Measurements from ENCODE around the gene TCEA3. TPM values are rescaled to one million over a fixed set of nuclear protein-coding genes. Genes with fewer than 3 reads are reported as not detected.
"Not testable (repeated sequence)": the region's sequence is repeated elsewhere in the genome, so short reads cannot be mapped to it uniquely, and the experiment has no call there.

TCEA3 gene
- total RNA-seq, 4 donors from 2014 or later = 34.1 to 93.1 (median 43.2) TPM

- H3K27ac ChIP-seq = no peak overlapping the region
- H3K36me3 ChIP-seq = peaks cover 21% of the 10 kb centered on the region
- peaks cover 26% of the 10 kb centered on the region for H3K4me1 ChIP-seq
- 70% methylated on average over 11 of the region's 11 CpGs for WGBS
- H3K4me3 ChIP-seq = no peak overlapping the region
- H3K27me3 ChIP-seq = no peaks in the 10 kb centered on the region
- no peak for DNase-seq (ENCODE audit: low spot score in 2 of 2)
- no peaks in the 10 kb centered on the region for H3K9me3 ChIP-seq
- no peak for TF ChIP-seq CTCF (IDR thresholded peaks at IDR 0.05)
- no peak for TF ChIP-seq EP300 (IDR thresholded peaks at IDR 0.05)
- no peak for TF ChIP-seq POLR2A (IDR thresholded peaks at IDR 0.05)
- TF ChIP-seq POLR2AphosphoS5 (IDR thresholded peaks at IDR 0.05) = no peak
Observed at GRCh38 chr1:23384312-23385058, 40.1 kb downstream of the TCEA3 start.

DNA sequence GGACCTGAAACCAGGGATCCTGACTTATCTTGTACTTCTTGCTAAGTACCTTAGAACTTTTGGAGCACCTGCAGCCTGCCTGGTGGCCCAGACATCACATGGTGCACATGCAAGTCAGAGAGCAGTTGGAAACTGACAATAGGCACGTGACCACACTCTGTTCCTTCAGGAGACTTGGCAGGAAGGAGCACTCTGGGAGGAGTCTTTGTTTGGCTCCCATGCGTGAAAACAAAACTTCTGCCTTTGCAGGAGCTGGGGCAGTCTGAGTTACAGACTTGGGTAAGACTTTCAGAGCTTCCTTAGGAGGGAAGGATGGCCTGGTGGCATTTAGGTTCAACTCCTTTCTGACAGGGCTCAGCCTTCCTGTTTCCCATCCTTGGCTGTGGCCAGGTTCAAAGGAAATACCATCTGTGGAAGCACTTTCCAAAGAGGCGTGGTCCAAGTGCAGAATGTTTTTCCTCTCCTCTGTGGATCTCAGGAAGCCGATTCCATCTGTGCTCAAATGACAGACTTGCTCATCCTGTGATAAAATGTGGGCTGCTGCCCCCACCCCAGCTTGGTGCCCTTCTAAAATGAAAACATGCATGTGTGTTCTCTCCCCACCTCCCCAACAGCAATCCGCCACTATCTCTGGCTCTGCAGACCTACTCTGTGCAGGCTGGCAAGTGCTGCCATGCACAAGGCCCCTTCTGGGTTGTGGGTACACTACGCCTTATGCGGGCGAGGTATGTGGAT, 40.8 kb downstream of the TCEA3 start:
- WGBS = 35% methylated on average over 8 of the region's 8 CpGs
- Histone ChIP-seq H3K4me1 (peaks cover 26% of the 10 kb centered on the region), H3K27ac (peak overlapping the region; percentile 71), H3K9me3 (no peaks in the 10 kb centered on the region), H3K4me3 (no peak overlapping the region), H3K27me3 (no peaks in the 10 kb centered on the region), H3K36me3 (peaks cover 21% of the 10 kb centered on the region)
- TF ChIP-seq POLR2AphosphoS5 (IDR thresholded peaks at IDR 0.05) (no peak), POLR2A (IDR thresholded peaks at IDR 0.05) (no peak), CTCF (IDR thresholded peaks at IDR 0.05) (no peak), EP300 (IDR thresholded peaks at IDR 0.05) (no peak)
- DNase-seq (ENCODE audit: low spot score in 2 of 2) = no peak

GRCh38 chr1:23381233-23381885, 43.2 kb downstream of the TCEA3 start:
- Histone ChIP-seq H3K9me3 (no peaks in the 10 kb centered on the region), H3K36me3 (peaks cover 15% of the 10 kb centered on the region), H3K27me3 (no peaks in the 10 kb centered on the region), H3K27ac (no peak overlapping the region), H3K4me3 (no peak overlapping the region), H3K4me1 (peaks cover 46% of the 10 kb centered on the region)
- no peak for DNase-seq (ENCODE audit: low spot score in 2 of 2)
- no peak for TF ChIP-seq POLR2AphosphoS5 (IDR thresholded peaks at IDR 0.05)
- TF ChIP-seq EP300 (IDR thresholded peaks at IDR 0.05) = no peak
- TF ChIP-seq CTCF (IDR thresholded peaks at IDR 0.05) = no peak
- no peak for TF ChIP-seq POLR2A (IDR thresholded peaks at IDR 0.05)
- WGBS = 76% methylated on average over 5 of the region's 5 CpGs

GRCh38 chr1:23380719-23381118, 43.8 kb downstream of the TCEA3 start:
- H3K36me3 ChIP-seq = peaks cover 15% of the 10 kb centered on the region
- no peaks in the 10 kb centered on the region for H3K9me3 ChIP-seq
- no peak overlapping the region for H3K4me3 ChIP-seq
- H3K4me1 ChIP-seq = peaks cover 51% of the 10 kb centered on the region
- H3K27ac ChIP-seq = no peak overlapping the region
- H3K27me3 ChIP-seq = no peaks in the 10 kb centered on the region
- TF ChIP-seq CTCF (IDR thresholded peaks at IDR 0.05) = no peak
- no peak for TF ChIP-seq POLR2A (IDR thresholded peaks at IDR 0.05)
- no peak for TF ChIP-seq POLR2AphosphoS5 (IDR thresholded peaks at IDR 0.05)
- TF ChIP-seq EP300 (IDR thresholded peaks at IDR 0.05) = no peak
- no peak for DNase-seq (ENCODE audit: low spot score in 2 of 2)
- 47% methylated on average over 5 of the region's 5 CpGs for WGBS

DNA sequence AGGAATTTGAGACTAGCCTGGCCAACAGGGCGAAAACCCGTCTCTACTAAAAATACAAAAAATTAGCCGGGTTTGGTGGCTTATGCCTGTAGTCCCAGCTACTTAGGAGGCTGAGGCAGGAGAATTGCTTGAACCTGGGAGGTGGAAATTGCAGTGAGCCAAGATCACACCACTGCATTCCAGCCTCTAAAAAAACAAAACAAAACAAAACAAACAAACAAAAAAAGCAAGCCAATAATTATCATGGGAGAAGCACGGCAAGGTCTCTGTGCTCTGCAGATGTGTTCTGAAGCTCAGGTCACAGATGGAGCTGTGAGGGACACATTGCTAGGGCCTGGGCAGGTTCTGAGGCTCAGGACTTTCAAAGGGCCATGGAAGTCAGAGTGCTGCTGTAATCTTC, 44.3 kb downstream of the TCEA3 start:
- not testable (repeated sequence) for DNase-seq (ENCODE audit: low spot score in 2 of 2); H3K27ac ChIP-seq; H3K27me3 ChIP-seq; H3K4me3 ChIP-seq; H3K9me3 ChIP-seq
- WGBS = 65% methylated on average over 4 of the region's 4 CpGs
- peaks cover 15% of the 10 kb centered on the region for H3K36me3 ChIP-seq
- H3K4me1 ChIP-seq = peaks cover 46% of the 10 kb centered on the region

Measured in suprapubic skin (tissue), 4 donors.